Tibial nerve (tissue), 4 donors: Measurements from ENCODE around the gene RAB35.

Source experiments
- EP300 ChIP-seq, 2 donors: sonication (generic); formaldehyde crosslinking; IDR thresholded peaks; one replicate each; pipeline ENCODE4 v1.6.1; 2017; ENCODE audit warnings: antibody characterized with exemption in 2 of 2, mild to moderate bottlenecking in 1 of 2
- POLR2A ChIP-seq, 2 donors: fragments of 450-650 bp; IDR thresholded peaks; one replicate each; pipeline ENCODE4 v1.6.1; 2017; ENCODE audit warnings: antibody characterized with exemption in 2 of 2, mild to moderate bottlenecking in 2 of 2, moderate library complexity in 2 of 2
- TF ChIP-seq, protein P1 (sequence below), 5 experiments: fragments of 200-600 bp in 3 of 5; fragments of 450-650 bp in 2 of 5; sonication (generic) in 3 of 5; IDR thresholded peaks; one replicate each; pipeline ENCODE4 v1.5.1; 2016 to 2019; ENCODE audit warnings: antibody characterized with exemption in 5 of 5, mild to moderate bottlenecking in 3 of 5, moderate library complexity in 2 of 5

DNA sequence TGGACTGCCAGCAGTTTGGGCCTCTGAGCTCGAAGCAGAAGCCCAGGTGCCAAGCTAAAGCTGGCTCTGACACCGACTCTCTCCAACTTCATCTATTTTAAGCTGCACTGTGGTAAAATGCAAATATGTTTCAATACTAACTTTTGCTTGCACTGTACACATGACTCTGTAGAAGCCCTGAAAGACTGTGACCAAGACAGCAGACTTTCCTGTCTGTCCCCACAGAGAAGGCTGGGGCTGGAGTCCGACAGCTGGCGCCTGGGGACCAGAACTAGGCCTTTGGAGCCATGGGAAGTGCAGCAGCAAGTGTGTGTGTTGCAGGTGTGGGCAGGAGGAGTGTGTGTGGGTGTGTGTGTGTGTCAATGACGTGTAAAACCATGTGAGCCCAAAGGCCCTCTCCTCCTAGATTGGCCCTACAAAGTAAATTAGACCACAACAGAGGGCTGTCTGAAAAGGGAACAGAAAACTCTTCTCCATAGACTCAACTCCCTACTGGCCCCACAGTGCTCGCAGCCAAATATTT lies 16.4 kb upstream of the RAB35 start:
- TF ChIP-seq EP300 (IDR thresholded peaks at IDR 0.05) = no peak
- TF ChIP-seq, protein P1, sequence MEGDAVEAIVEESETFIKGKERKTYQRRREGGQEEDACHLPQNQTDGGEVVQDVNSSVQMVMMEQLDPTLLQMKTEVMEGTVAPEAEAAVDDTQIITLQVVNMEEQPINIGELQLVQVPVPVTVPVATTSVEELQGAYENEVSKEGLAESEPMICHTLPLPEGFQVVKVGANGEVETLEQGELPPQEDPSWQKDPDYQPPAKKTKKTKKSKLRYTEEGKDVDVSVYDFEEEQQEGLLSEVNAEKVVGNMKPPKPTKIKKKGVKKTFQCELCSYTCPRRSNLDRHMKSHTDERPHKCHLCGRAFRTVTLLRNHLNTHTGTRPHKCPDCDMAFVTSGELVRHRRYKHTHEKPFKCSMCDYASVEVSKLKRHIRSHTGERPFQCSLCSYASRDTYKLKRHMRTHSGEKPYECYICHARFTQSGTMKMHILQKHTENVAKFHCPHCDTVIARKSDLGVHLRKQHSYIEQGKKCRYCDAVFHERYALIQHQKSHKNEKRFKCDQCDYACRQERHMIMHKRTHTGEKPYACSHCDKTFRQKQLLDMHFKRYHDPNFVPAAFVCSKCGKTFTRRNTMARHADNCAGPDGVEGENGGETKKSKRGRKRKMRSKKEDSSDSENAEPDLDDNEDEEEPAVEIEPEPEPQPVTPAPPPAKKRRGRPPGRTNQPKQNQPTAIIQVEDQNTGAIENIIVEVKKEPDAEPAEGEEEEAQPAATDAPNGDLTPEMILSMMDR (IDR thresholded peaks at IDR 0.05) = no peak
- no peak for TF ChIP-seq POLR2A (IDR thresholded peaks at IDR 0.05)
